ENCODE data around the gene CORO1C. TPM values are rescaled to one million over a fixed set of nuclear protein-coding genes. Genes with fewer than 3 reads are reported as not detected.

Gene CORO1C
- total RNA-seq, 6 experiments from 2014 or later = 36.6 to 100 (median 57.5) TPM

GRCh38 chr12:108635997-108636808, 95.1 kb downstream of the CORO1C start:
- no peaks in the 10 kb centered on the region for H3K9me3 ChIP-seq
- no peak overlapping the region for H3K27ac ChIP-seq
- no peak for ATAC-seq
- TF ChIP-seq POLR2A (IDR thresholded peaks at IDR 0.05) (no peak), CTCF (IDR thresholded peaks at IDR 0.05) (no peak)
- no peak for DNase-seq
- H3K36me3 ChIP-seq = no peaks in the 10 kb centered on the region
- 73% methylated on average over 6 of the region's 6 CpGs for WGBS (ENCODE audit: insufficient coverage, low coverage, low lambda C conversion rate, missing lambda C conversion rate)
- intact Hi-C loops (cut with DNase I) = no loop called here
- no peaks in the 10 kb centered on the region for H3K27me3 ChIP-seq
- no peak overlapping the region for H3K4me3 ChIP-seq
- H3K4me1 ChIP-seq = no peaks in the 10 kb centered on the region

GRCh38 chr12:108635201-108635996, 95.9 kb downstream of the CORO1C start:
- TF ChIP-seq POLR2A (IDR thresholded peaks at IDR 0.05) (peak; percentile 17), CTCF (IDR thresholded peaks at IDR 0.05) (no peak)
- H3K27me3 ChIP-seq = no peaks in the 10 kb centered on the region
- DNase-seq (no peak), ATAC-seq (peak in 3 of 4 donors; percentile 6 to 20 (median 11))
- no peaks in the 10 kb centered on the region for H3K4me1 ChIP-seq
- H3K4me3 ChIP-seq = no peak overlapping the region
- no peaks in the 10 kb centered on the region for H3K36me3 ChIP-seq
- intact Hi-C loops (cut with DNase I) = no loop called here
- 33% methylated on average over 11 of the region's 15 CpGs for WGBS (ENCODE audit: insufficient coverage, low coverage, low lambda C conversion rate, missing lambda C conversion rate)
- H3K27ac ChIP-seq = peak overlapping the region in 2 of 3 donors; percentile 38 to 49
- no peaks in the 10 kb centered on the region for H3K9me3 ChIP-seq

- H3K9me3 ChIP-seq = no peaks in the 10 kb centered on the region
- TF ChIP-seq POLR2A (IDR thresholded peaks at IDR 0.05) = no peak
- no peak for TF ChIP-seq CTCF (IDR thresholded peaks at IDR 0.05)
- H3K4me3 ChIP-seq = no peak overlapping the region
- H3K27ac ChIP-seq = peak overlapping the region in 1 of 3 donors; percentile 65
- no peaks in the 10 kb centered on the region for H3K4me1 ChIP-seq
- intact Hi-C loops (cut with DNase I) = no loop called here
- peak; percentile 11 to 20 (median 18) for ATAC-seq
- H3K36me3 ChIP-seq = no peaks in the 10 kb centered on the region
- no peaks in the 10 kb centered on the region for H3K27me3 ChIP-seq
- 50% methylated on average over 4 of the region's 4 CpGs for WGBS (ENCODE audit: insufficient coverage, low coverage, low lambda C conversion rate, missing lambda C conversion rate)
- peak in 1 of 3 donors; percentile 42 for DNase-seq
Measured at GRCh38 chr12:108634341-108634751, 97.0 kb downstream of the CORO1C start.

GRCh38 chr12:108633534-108634248, 97.6 kb downstream of the CORO1C start, which contains the start of gene SELPLG:
SELPLG (minus strand) TSS chr12:108633894; CDS start chr12:108624307, 9,587 bp downstream.
- Histone ChIP-seq H3K4me1 (no peaks in the 10 kb centered on the region), H3K4me3 (peak within 1 kb of the TSS in 2 of 3 donors; percentile 3 to 30), H3K36me3 (no peaks in the 10 kb centered on the region), H3K27me3 (no peaks in the 10 kb centered on the region), H3K9me3 (no peaks in the 10 kb centered on the region), H3K27ac (peak within 1 kb of the TSS; percentile 44 to 65 (median 47))
- peak; percentile 47 for TF ChIP-seq POLR2A (IDR thresholded peaks at IDR 0.05)
- TF ChIP-seq CTCF (IDR thresholded peaks at IDR 0.05) = no peak
- peak; percentile 56 to 67 (median 63) for ATAC-seq
- intact Hi-C loops (cut with DNase I) = no loop called here
- peak; percentile 66 to 81 (median 73) for DNase-seq
- WGBS (ENCODE audit: insufficient coverage, low coverage, low lambda C conversion rate, missing lambda C conversion rate) = 43% methylated on average over 7 of the region's 14 CpGs

Data from right lobe of liver (tissue), 6 donors.